ENCODE data around the gene THOC6.

DNA sequence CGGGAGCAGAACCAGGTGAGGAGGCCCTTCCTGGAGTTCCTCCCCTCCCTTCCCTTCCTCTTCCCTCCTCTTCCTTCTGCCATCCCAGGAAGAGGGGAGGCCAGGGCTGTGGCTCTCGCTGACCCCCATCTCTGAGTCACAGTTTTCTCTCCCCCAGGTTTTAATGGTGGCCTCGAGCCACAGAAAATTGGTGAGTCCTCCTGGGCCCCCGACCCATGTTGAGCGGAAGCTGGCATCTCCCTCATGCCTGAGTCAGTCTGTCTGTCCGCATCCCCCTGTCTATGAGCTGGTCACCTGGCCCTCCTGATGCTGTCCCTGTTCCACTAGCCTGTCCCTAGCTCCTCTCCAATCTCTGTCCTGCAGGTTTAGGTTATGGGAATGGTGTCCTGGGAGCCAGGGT, 23.9 kb upstream of the THOC6 start:
- TF ChIP-seq EZH2 (optimal IDR thresholded peaks at IDR 0.05; ENCODE audit: low read depth, low read length): no peak
- TF ChIP-seq, protein P1, sequence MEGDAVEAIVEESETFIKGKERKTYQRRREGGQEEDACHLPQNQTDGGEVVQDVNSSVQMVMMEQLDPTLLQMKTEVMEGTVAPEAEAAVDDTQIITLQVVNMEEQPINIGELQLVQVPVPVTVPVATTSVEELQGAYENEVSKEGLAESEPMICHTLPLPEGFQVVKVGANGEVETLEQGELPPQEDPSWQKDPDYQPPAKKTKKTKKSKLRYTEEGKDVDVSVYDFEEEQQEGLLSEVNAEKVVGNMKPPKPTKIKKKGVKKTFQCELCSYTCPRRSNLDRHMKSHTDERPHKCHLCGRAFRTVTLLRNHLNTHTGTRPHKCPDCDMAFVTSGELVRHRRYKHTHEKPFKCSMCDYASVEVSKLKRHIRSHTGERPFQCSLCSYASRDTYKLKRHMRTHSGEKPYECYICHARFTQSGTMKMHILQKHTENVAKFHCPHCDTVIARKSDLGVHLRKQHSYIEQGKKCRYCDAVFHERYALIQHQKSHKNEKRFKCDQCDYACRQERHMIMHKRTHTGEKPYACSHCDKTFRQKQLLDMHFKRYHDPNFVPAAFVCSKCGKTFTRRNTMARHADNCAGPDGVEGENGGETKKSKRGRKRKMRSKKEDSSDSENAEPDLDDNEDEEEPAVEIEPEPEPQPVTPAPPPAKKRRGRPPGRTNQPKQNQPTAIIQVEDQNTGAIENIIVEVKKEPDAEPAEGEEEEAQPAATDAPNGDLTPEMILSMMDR (IDR thresholded peaks at IDR 0.05; ENCODE audit: low read length): no peak
